GM12865 (cell line): ENCODE measurements around the gene MFRP.

ENCODE experiments used
- DNase-seq: peaks from one replicate; pipeline ENCODE4 v3.0.0; 2010; ENCODE audit warnings: low read depth
- H3K4me3 ChIP-seq: 2 replicates; pipeline ENCODE4 v1.5.1; 2011; ENCODE audit warnings: mild to moderate bottlenecking, low read depth, low read length, control low read depth
- TF ChIP-seq, protein P1 (sequence below): IDR thresholded peaks from 2 replicates; pipeline ENCODE4 v1.5.1; 2011; ENCODE audit warnings: low read length, control low read depth, low read depth, inconsistent platforms; ENCODE audit not compliant: insufficient read depth; ENCODE audit errors: missing control alignments

MFRP gene

DNA sequence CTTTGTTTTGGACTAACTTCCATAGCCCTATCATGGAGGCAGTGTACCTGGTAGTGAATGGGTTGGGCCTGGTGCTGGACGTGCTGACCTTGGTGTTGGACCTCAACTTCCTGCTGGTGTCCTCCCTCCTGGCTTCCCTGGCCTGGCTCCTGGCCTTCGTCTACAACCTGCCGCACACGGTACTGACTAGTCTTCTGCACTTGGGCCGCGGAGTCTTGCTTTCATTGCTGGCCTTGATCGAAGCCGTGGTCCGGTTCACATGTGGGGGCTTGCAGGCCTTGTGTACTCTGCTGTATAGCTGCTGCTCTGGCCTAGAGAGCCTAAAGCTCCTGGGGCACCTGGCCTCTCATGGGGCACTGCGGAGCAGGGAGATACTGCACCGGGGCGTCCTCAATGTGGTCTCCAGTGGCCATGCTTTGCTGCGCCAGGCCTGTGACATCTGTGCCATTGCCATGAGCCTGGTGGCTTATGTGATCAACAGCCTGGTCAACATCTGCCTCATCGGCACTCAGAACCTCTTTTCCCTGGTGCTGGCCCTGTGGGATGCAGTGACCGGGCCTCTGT, 11.3 kb downstream of the MFRP start:
- TF ChIP-seq, protein P1, sequence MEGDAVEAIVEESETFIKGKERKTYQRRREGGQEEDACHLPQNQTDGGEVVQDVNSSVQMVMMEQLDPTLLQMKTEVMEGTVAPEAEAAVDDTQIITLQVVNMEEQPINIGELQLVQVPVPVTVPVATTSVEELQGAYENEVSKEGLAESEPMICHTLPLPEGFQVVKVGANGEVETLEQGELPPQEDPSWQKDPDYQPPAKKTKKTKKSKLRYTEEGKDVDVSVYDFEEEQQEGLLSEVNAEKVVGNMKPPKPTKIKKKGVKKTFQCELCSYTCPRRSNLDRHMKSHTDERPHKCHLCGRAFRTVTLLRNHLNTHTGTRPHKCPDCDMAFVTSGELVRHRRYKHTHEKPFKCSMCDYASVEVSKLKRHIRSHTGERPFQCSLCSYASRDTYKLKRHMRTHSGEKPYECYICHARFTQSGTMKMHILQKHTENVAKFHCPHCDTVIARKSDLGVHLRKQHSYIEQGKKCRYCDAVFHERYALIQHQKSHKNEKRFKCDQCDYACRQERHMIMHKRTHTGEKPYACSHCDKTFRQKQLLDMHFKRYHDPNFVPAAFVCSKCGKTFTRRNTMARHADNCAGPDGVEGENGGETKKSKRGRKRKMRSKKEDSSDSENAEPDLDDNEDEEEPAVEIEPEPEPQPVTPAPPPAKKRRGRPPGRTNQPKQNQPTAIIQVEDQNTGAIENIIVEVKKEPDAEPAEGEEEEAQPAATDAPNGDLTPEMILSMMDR, result no peak
- DNase-seq, result no peak
- H3K4me3 ChIP-seq, result peak overlapping the region; percentile 79

DNA sequence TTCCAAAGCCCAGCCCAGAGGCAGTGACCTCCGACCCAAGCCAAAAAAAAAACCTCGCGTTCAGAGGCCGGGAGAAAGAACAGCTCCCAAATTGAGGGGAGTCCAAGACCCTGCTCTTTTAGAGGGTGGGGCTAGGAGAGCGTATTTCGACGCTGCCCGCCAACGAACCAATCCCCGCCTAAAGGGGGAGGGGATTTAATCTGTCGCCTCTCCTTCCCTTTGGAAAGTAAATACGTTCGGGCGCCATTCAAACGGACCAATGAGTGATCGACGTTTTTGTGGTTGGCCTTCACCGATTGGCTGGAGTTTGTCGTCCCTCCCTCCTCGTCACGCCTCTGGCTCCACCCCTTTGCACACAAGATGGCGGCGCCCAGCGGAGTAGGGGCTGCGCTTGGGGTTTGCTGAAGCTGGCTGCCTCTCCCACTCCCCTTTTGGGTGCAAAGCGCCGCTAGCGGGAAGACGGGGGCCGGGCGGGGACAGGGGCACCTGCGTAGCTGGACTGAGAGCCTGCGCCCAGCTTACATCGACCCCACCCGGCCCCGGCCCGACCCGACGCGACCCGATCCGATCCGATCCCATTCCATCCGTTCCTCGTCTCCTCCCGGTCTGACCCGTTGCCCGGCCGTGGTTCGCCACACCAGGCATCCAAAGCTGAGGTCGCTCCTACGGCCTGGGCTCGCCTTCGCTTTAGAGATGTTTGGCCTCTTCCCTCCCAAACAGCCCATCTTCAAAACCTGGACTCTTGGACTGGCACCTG, 12.2 kb downstream of the MFRP start, which contains the start of gene RNF26:
RNF26 (plus strand) TSS at position 354 of the 757 bp plus-strand sequence. CDS start 596 bp downstream, outside the sequence.
- TF ChIP-seq, protein P1, result no peak
- DNase-seq, result peak; percentile 98
- H3K4me3 ChIP-seq, result peak within 1 kb of the TSS; percentile 79

DNA sequence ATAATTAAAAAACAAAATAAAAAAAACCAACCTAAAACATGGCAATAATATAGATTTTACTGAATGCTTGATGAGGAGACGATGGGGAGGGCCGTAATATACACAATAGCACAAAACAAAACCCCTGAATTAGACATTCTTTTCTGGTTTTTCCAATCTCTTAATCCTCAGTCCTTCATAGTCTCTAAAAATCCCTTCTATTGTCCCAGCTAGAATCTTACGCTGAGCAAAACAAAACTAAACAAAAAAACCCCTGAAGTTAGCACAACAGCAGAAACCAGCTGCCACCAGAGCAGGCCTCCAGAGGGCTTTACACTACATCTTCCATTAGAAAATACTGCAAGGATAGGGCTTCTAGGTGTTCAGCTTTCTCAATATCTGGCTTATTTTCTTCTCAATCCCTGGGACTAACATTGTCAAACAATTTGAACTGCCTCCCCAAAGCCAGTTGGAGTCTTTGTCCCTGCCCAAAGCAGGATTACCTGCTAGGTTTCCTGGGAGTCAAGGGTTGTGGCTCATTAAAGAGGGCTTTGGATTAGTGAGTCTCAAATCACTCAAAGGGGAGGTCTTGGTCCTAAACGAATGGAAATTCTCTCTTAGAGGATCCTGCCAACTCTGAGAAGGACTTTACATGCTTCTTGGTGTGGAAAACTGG, 14.3 kb downstream of the MFRP start:
- TF ChIP-seq, protein P1, result no peak
- no peak for DNase-seq

DNA sequence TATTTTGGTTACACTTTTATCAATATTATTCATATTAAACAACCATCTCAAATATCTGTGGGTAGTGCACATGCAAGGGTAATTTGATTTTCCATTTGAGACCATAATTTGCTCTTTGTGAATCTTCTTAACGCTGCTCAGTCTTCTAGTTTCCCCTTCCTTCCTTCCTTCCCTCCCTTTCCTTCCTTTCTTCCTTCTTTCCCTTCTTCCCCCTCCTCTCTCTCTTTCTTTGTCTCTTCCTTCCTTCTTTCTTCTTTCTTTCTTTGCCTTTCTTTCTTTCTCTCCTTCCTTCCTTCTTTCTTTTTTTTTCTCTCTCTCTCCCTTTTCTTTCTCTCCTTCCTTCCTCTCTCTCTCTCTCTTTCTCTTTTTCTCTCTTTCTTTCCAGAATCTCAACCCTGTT, 16.3 kb downstream of the MFRP start:
- TF ChIP-seq, protein P1, result no peak

More for the DNA sequence above, 14.3 kb downstream of the MFRP start:
- H3K4me3 ChIP-seq, result no peak overlapping the region

DNA sequence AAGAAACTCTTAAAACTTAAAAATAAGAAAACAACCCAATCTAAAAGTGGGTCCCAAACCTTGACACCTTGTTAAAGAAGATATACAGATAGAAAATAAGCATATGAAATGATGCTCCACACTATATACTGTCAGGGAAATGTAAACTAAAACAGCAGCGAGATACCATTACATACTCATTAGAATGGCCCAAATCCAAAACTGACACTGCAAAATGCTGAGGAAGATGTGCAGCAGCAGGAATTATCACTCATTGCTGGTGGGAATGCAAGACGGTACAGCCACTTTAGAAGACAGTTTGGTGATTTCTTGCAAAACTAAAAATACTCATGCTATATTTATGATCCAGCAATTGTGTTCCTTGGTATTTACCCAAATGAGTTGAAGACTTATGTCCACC, 17.2 kb downstream of the MFRP start:
- TF ChIP-seq, protein P1, result no peak
- no peak for DNase-seq
- H3K4me3 ChIP-seq, result no peak overlapping the region

More for the DNA sequence above, 16.3 kb downstream of the MFRP start:
- no peak overlapping the region for H3K4me3 ChIP-seq
- no peak for DNase-seq

- TF ChIP-seq, protein P1, result no peak
- no peak for DNase-seq
- no peak overlapping the region for H3K4me3 ChIP-seq
Observed at GRCh38 chr11:119324189-119324588, 22.3 kb downstream of the MFRP start.
